CD4-positive, alpha-beta T cell (primary cell): Measurements from ENCODE around the gene OR6J1. TPM values are rescaled to one million over a fixed set of nuclear protein-coding genes. Genes with fewer than 3 reads are reported as not detected.

ENCODE experiments used
- ATAC-seq: fragments of 200-7000 bp; cut with Tn5 transposase; one replicate; pipeline ENCODE4 v1.10.0; 2022; ENCODE audit warnings: mild to moderate bottlenecking; ENCODE audit not compliant: poor library complexity
- CTCF ChIA-PET: fragments of 350-600 bp; sonication (Branson Sonifier 250); formaldehyde crosslinking; loops from one replicate; lab custom pipeline; 2021; ENCODE audit warnings: antibody characterized with exemption, inconsistent platforms; lab: Charles Lee
- POLR2A ChIA-PET: fragments of 350-600 bp; sonication (Branson Sonifier 250); formaldehyde crosslinking; loops from one replicate; lab custom pipeline; 2021; ENCODE audit warnings: antibody characterized with exemption, inconsistent platforms; lab: Charles Lee
- DNase-seq, 14 experiments: peaks; one replicate each; pipeline ENCODE4 v3.0.0-alpha.2; 2013 to 2020; ENCODE audit warnings: mixed read lengths in 2 of 14
- H3K27ac ChIP-seq, 2 donors: one replicate each; pipeline versions ENCODE4 v1.5.1 to v1.7.0; 2013; ENCODE audit warnings: low read length in 2 of 2, low read depth in 1 of 2, mild to moderate bottlenecking in 1 of 2
- H3K27me3 ChIP-seq, 2 experiments: 1 replicate in 1 of 2; 2 replicates in 1 of 2; pipeline versions ENCODE4 v1.6.1 to v1.7.0; 2013; ENCODE audit warnings: low read length in 2 of 2, control low read depth in 1 of 2, mild to moderate bottlenecking in 1 of 2, moderate library complexity in 1 of 2; ENCODE audit not compliant: insufficient read depth in 2 of 2, control insufficient read depth in 1 of 2
- H3K36me3 ChIP-seq: one replicate; pipeline ENCODE4 v1.6.1; 2013; ENCODE audit warnings: low read length, control low read depth; ENCODE audit not compliant: insufficient read depth
- H3K4me1 ChIP-seq: one replicate; pipeline ENCODE4 v1.6.1; 2013; ENCODE audit warnings: low read length, control low read depth; ENCODE audit not compliant: insufficient read depth
- H3K4me3 ChIP-seq: one replicate; pipeline ENCODE4 v1.5.1; 2013; ENCODE audit warnings: mild to moderate bottlenecking, low read length, moderate library complexity
- H3K9me3 ChIP-seq, 2 experiments: 1 replicate in 1 of 2; 2 replicates in 1 of 2; pipeline versions ENCODE4 v1.6.1 to v1.7.0; 2013; ENCODE audit warnings: low read length in 2 of 2, mild to moderate bottlenecking in 2 of 2, control low read depth in 1 of 2, moderate library complexity in 1 of 2; ENCODE audit not compliant: control insufficient read depth in 1 of 2, insufficient read depth in 1 of 2
- H3K27ac Mint-ChIP-seq: one replicate; pipeline ENCODE4 v1.8.0; 2020; ENCODE audit warnings: mixed read lengths
- H3K27me3 Mint-ChIP-seq: one replicate; pipeline ENCODE4 v1.8.0; 2021; ENCODE audit warnings: mixed read lengths
- H3K36me3 Mint-ChIP-seq: one replicate; pipeline ENCODE4 v1.8.0; 2021; ENCODE audit warnings: low read depth, mixed read lengths
- H3K4me1 Mint-ChIP-seq: one replicate; pipeline ENCODE4 v1.8.0; 2021; ENCODE audit warnings: low read depth, mixed read lengths
- H3K4me3 Mint-ChIP-seq: one replicate; pipeline ENCODE4 v1.8.0; 2020; ENCODE audit warnings: mild to moderate bottlenecking, mixed read lengths
- H3K9me3 Mint-ChIP-seq: one replicate; pipeline ENCODE4 v1.8.0; 2020; ENCODE audit warnings: mixed read lengths
- intact Hi-C, 2 experiments: fragments of 100-400 bp; cut with DNase I in 1 of 2; cut with micrococcal nuclease in 1 of 2; formaldehyde crosslinking; loops; one replicate each; pipeline versions ENCODE4 v1.15.1 to v1.9.0; 2023 to 2025; cut with DNase I, micrococcal nuclease
- total RNA-seq, 174 experiments: library from RNA in 2 of 174; stranded (reverse) in 2 of 174; gene quantifications; one replicate each; pipeline ENCODE4 v1.2.3 and lab custom pipeline; 2021 to 2026
- TF ChIP-seq, protein P1 (sequence below): fragments of 200-600 bp; IDR thresholded peaks from one replicate; pipeline ENCODE4 v1.8.0; 2022; ENCODE audit warnings: antibody characterized with exemption, mild to moderate bottlenecking

The OR6J1 gene
- total RNA-seq, 2 experiments from 2014 or later = not detected

DNA sequence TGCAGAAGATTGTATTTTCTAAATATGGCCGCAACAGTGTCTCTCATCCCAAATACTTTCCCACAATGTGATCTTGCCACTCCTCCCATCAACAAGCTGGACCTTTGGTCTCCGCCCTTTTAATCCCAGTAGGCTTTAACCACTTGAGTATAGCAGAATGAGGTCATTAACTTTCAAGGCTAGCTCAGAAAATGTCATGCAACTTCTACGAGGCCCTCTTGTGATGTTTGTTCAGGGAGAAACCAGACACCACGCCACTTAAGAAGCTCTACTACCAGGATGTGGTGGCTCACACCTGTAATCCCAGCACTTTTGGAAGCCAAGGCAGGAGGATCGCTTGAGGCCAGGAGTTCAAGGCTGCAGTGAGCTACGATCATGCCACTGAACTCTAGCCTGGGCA is 20.1 kb upstream of the OR6J1 start:
- Mint-ChIP-seq H3K4me3 (no peak overlapping the region), H3K9me3 (no peaks in the 10 kb centered on the region), H3K27me3 (no peaks in the 10 kb centered on the region), H3K4me1 (no peaks in the 10 kb centered on the region), H3K36me3 (no peaks in the 10 kb centered on the region), H3K27ac (no peak overlapping the region)
- Histone ChIP-seq H3K4me1 (no peaks in the 10 kb centered on the region), H3K4me3 (no peak overlapping the region), H3K27me3 (no peaks in the 10 kb centered on the region), H3K36me3 (no peaks in the 10 kb centered on the region), H3K9me3 (no peaks in the 10 kb centered on the region), H3K27ac (no peak overlapping the region)
- intact Hi-C loops = no loop called here
- TF ChIP-seq, protein P1, sequence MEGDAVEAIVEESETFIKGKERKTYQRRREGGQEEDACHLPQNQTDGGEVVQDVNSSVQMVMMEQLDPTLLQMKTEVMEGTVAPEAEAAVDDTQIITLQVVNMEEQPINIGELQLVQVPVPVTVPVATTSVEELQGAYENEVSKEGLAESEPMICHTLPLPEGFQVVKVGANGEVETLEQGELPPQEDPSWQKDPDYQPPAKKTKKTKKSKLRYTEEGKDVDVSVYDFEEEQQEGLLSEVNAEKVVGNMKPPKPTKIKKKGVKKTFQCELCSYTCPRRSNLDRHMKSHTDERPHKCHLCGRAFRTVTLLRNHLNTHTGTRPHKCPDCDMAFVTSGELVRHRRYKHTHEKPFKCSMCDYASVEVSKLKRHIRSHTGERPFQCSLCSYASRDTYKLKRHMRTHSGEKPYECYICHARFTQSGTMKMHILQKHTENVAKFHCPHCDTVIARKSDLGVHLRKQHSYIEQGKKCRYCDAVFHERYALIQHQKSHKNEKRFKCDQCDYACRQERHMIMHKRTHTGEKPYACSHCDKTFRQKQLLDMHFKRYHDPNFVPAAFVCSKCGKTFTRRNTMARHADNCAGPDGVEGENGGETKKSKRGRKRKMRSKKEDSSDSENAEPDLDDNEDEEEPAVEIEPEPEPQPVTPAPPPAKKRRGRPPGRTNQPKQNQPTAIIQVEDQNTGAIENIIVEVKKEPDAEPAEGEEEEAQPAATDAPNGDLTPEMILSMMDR = no peak
- ATAC-seq = no peak
- no peak for DNase-seq
- ChIA-PET POLR2A (no interaction called here), CTCF (interaction anchor here (0.6 kb wide), 1 partner anchor 379 kb away, joined by 3 read pairs; no protein-coding TSS in a partner anchor)

DNA sequence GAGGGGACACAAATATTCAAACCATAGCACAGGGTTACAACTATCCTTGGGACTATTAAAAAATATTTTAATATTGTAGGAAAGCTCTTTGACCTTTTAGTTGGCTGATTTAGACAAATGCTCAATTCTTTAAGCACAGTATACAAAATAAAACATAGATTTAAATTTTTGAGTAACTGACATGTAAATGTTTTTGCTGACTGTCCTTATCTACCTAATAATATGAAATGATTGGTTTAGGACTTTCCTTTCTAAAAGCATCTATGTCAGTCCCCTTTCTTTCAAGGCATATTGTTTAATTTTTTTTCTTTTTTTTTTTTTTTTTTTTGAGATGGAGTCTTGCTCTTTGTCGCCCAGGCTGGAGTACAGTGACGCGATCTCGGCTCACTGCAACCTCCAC is 16.5 kb upstream of the OR6J1 start:
- no peaks in the 10 kb centered on the region for H3K36me3 ChIP-seq
- intact Hi-C loops = no loop called here
- no peak for ATAC-seq
- no peaks in the 10 kb centered on the region for H3K4me1 ChIP-seq
- no peaks in the 10 kb centered on the region for H3K27me3 ChIP-seq
- no peak for DNase-seq
- H3K4me3 Mint-ChIP-seq = no peak overlapping the region
- H3K9me3 Mint-ChIP-seq = no peaks in the 10 kb centered on the region
- ChIA-PET POLR2A (no interaction called here), CTCF (interaction anchor here (0.6 to 0.9 kb wide), 2 partner anchors 52 to 90 kb away, joined by 3 read pairs; no protein-coding TSS in a partner anchor)
- no peaks in the 10 kb centered on the region for H3K27me3 Mint-ChIP-seq
- no peaks in the 10 kb centered on the region for H3K4me1 Mint-ChIP-seq
- no peak overlapping the region for H3K4me3 ChIP-seq
- no peak overlapping the region for H3K27ac ChIP-seq
- TF ChIP-seq, protein P1 = no peak
- no peaks in the 10 kb centered on the region for H3K36me3 Mint-ChIP-seq
- no peaks in the 10 kb centered on the region for H3K9me3 ChIP-seq
- H3K27ac Mint-ChIP-seq = no peak overlapping the region

DNA sequence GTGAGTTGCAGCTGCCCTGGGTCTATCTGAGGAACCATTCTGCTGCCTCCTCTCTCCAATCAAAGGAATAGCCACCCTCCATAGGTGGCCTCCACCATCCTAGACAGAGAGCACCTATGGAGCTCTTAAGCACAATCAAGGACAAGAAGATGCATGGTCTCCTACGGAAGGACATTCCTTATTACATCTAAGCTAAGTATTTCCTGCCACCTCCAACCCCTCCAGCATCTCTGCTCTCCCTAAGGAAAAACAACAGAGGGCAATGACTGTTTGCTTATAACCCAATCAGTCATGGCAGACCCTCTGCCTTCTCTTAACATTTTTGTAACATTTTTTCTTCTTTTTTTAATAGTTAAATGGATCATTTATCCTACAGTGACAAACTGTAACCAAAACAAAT is 14.8 kb upstream of the OR6J1 start:
- H3K27me3 Mint-ChIP-seq = no peaks in the 10 kb centered on the region
- no peaks in the 10 kb centered on the region for H3K9me3 Mint-ChIP-seq
- H3K4me1 ChIP-seq = no peaks in the 10 kb centered on the region
- no peak overlapping the region for H3K4me3 Mint-ChIP-seq
- intact Hi-C loops = loop anchor here in 1 of 2 experiments (5.0 to 10.0 kb wide), 2 partner anchors 193 to 534 kb away; no protein-coding TSS in a partner anchor
- DNase-seq (no peak), ATAC-seq (no peak)
- H3K9me3 ChIP-seq = no peaks in the 10 kb centered on the region
- no peak overlapping the region for H3K27ac Mint-ChIP-seq
- no peak overlapping the region for H3K4me3 ChIP-seq
- H3K27me3 ChIP-seq = no peaks in the 10 kb centered on the region
- TF ChIP-seq, protein P1 = no peak
- no peaks in the 10 kb centered on the region for H3K4me1 Mint-ChIP-seq
- no peak overlapping the region for H3K27ac ChIP-seq
- no peaks in the 10 kb centered on the region for H3K36me3 Mint-ChIP-seq
- CTCF ChIA-PET = interaction anchor here (2.4 kb wide), 1 partner anchor 89 kb away, joined by 8 read pairs; no protein-coding TSS in a partner anchor
- POLR2A ChIA-PET = no interaction called here
- H3K36me3 ChIP-seq = no peaks in the 10 kb centered on the region
